Measurements from ENCODE around the gene PDE6D.

PDE6D gene

GRCh38 chr2:231800493-231801091 lies 19.5 kb upstream of the PDE6D start:
- Histone ChIP-seq H3K4me3 (ENCODE audit: severe bottlenecking) (no peak overlapping the region), H3K9me3 (ENCODE audit: severe bottlenecking) (no peaks in the 10 kb centered on the region), H3K27me3 (ENCODE audit: insufficient read depth, poor library complexity, severe bottlenecking) (no peaks in the 10 kb centered on the region), H3K4me1 (ENCODE audit: insufficient read depth, poor library complexity, severe bottlenecking) (no peaks in the 10 kb centered on the region), H3K36me3 (ENCODE audit: low read depth) (peaks cover 66% of the 10 kb centered on the region), H3K27ac (ENCODE audit: poor library complexity, severe bottlenecking) (no peak overlapping the region)
- ATAC-seq (ENCODE audit: low read depth) (no peak), DNase-seq (ENCODE audit: low spot score) (no peak)
- TF ChIP-seq CTCF (IDR thresholded peaks at IDR 0.05; ENCODE audit: poor library complexity, severe bottlenecking), result peak; percentile 51

GRCh38 chr2:231795525-231796327 lies 14.6 kb upstream of the PDE6D start:
- H3K4me3 ChIP-seq (ENCODE audit: severe bottlenecking), result no peak overlapping the region
- peaks cover 59% of the 10 kb centered on the region for H3K36me3 ChIP-seq (ENCODE audit: low read depth)

GRCh38 chr2:231794383-231794782 lies 13.3 kb upstream of the PDE6D start:
- no peak for DNase-seq (ENCODE audit: low spot score)
- no peaks in the 10 kb centered on the region for H3K27me3 ChIP-seq (ENCODE audit: insufficient read depth, poor library complexity, severe bottlenecking)
- no peak for TF ChIP-seq CTCF (IDR thresholded peaks at IDR 0.05; ENCODE audit: poor library complexity, severe bottlenecking)
- no peaks in the 10 kb centered on the region for H3K9me3 ChIP-seq (ENCODE audit: severe bottlenecking)
- H3K4me3 ChIP-seq (ENCODE audit: severe bottlenecking), result no peak overlapping the region
- no peak for ATAC-seq (ENCODE audit: low read depth)
- H3K4me1 ChIP-seq (ENCODE audit: insufficient read depth, poor library complexity, severe bottlenecking), result no peaks in the 10 kb centered on the region
- H3K36me3 ChIP-seq (ENCODE audit: low read depth), result peaks cover 57% of the 10 kb centered on the region
- H3K27ac ChIP-seq (ENCODE audit: poor library complexity, severe bottlenecking), result no peak overlapping the region

More at GRCh38 chr2:231795525-231796327, 14.6 kb upstream of the PDE6D start:
- TF ChIP-seq CTCF (IDR thresholded peaks at IDR 0.05; ENCODE audit: poor library complexity, severe bottlenecking), result peak; percentile 53
- Histone ChIP-seq H3K27ac (ENCODE audit: poor library complexity, severe bottlenecking) (no peak overlapping the region), H3K27me3 (ENCODE audit: insufficient read depth, poor library complexity, severe bottlenecking) (no peaks in the 10 kb centered on the region), H3K4me1 (ENCODE audit: insufficient read depth, poor library complexity, severe bottlenecking) (no peaks in the 10 kb centered on the region), H3K9me3 (ENCODE audit: severe bottlenecking) (no peaks in the 10 kb centered on the region)
- ATAC-seq (ENCODE audit: low read depth) (peak; percentile 77), DNase-seq (ENCODE audit: low spot score) (no peak)

- ATAC-seq (ENCODE audit: low read depth), result no peak
- DNase-seq (ENCODE audit: low spot score), result no peak
- no peak for TF ChIP-seq CTCF (IDR thresholded peaks at IDR 0.05; ENCODE audit: poor library complexity, severe bottlenecking)
- Histone ChIP-seq H3K27ac (ENCODE audit: poor library complexity, severe bottlenecking) (no peak overlapping the region), H3K4me3 (ENCODE audit: severe bottlenecking) (no peak overlapping the region), H3K36me3 (ENCODE audit: low read depth) (peaks cover 49% of the 10 kb centered on the region), H3K4me1 (ENCODE audit: insufficient read depth, poor library complexity, severe bottlenecking) (peaks cover 3% of the 10 kb centered on the region), H3K9me3 (ENCODE audit: severe bottlenecking) (no peaks in the 10 kb centered on the region), H3K27me3 (ENCODE audit: insufficient read depth, poor library complexity, severe bottlenecking) (no peaks in the 10 kb centered on the region)
These were observed 10.0 kb upstream of the PDE6D start for GRCh38 chr2:231791107-231791506.

GRCh38 chr2:231786917-231787292 lies 5.8 kb upstream of the PDE6D start:
- H3K4me3 ChIP-seq (ENCODE audit: severe bottlenecking), result peak overlapping the region; percentile 68
- peak; percentile 26 for TF ChIP-seq CTCF (IDR thresholded peaks at IDR 0.05; ENCODE audit: poor library complexity, severe bottlenecking)
- peaks cover 34% of the 10 kb centered on the region for H3K36me3 ChIP-seq (ENCODE audit: low read depth)
- H3K4me1 ChIP-seq (ENCODE audit: insufficient read depth, poor library complexity, severe bottlenecking), result peaks cover 5% of the 10 kb centered on the region
- DNase-seq (ENCODE audit: low spot score) (no peak), ATAC-seq (ENCODE audit: low read depth) (no peak)
- peak overlapping the region; percentile 19 for H3K27ac ChIP-seq (ENCODE audit: poor library complexity, severe bottlenecking)
- no peaks in the 10 kb centered on the region for H3K27me3 ChIP-seq (ENCODE audit: insufficient read depth, poor library complexity, severe bottlenecking)
- H3K9me3 ChIP-seq (ENCODE audit: severe bottlenecking), result no peaks in the 10 kb centered on the region

Measured in RWPE2 (cell line).